ENCODE data around the gene NKX1-1.
"Not testable (repeated sequence)": the region's sequence is repeated elsewhere in the genome, so short reads cannot be mapped to it uniquely, and the experiment has no call there.

NKX1-1 gene

DNA sequence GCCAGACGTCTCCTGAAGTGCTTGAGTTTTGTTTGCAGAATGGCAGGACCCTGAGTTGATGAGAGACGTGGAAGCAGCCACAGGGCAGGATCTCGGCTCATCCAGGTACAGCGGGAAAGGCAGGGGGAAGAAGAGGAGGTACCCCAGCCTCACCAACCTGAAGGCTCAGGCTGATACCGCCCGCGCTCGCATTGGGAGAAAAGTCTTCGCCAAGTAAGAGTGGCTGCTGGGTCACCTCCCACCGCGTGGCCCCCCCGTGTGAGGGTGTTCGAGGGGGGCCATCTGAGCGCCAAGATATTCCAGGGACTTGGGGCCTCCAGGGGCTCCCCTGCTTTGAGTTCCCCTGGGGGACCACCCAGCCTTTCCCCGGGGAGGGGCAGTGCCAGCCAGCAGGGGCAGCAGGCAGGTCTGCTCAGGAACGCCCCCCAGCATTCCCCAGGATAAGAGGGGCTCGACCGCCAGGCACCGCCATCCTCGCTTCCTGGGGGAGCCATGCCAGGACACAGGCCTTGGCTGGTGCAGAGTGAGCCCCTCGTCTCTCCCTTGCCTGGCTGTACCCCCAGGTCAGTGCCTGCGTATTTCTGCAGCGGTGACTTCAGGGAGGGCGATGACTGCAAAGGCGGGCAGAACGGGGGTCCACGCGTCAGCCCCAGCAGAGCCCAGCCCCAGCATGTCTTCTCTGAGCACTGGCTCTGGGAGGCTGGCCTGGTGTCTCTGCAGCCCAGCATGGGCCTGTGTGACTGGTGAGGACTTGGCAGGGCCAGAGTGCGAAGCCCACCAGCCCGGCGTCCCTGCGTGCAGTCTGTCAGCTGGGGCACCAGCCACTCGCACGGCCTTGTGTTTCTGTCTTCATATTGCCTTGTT is 22.3 kb downstream of the NKX1-1 start:
- DNase-seq = no peak

DNA sequence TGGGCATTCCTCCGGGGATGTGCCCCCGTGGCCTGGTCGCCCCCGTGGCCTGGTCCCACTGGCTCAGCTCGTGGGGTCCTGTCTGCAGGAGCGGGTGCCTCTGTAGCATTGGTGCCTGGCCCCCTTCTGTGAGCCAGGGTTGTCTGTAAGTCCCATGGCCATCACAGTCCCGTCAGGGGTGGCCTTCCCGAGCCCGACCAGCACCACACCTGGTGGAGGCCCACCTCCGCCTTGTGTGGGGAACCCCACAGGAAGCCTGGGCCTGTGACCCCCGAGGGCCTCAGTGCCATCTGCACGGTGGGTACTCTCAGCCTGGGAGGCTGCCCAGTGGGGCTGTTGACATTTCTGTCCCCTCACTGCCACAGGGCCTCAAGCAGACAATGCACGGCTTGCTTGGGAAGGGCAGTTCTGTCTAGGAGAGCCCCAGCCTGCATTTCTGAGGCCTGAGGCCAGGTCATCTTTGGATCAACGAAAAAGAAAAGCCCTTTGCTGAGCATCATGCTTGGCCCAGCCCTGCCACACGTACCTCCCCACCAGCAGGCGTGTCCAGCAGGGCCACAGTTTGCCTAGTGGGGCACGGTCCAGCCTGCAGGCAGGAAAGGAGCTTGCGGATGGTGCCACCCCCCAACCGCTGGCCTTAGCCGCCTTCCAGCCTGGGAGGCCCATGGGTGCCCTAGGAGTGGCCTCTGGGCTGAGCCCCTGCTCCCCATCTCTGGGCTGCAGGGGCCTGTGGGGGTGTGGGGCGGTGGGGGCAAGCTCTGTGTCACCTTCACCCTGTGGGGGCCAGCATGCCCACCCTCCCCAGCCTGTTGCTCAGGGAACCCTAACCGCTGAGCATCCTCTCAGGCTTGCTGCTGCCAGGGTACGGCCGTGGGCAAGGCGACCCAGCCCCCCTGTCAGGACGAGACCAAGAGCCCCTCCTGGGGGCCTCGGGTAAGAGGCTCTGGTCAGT is 23.2 kb downstream of the NKX1-1 start:
- DNase-seq = no peak

- DNase-seq = no peak
Observed at GRCh38 chr4:1381944-1382541, 24.2 kb downstream of the NKX1-1 start.

DNA sequence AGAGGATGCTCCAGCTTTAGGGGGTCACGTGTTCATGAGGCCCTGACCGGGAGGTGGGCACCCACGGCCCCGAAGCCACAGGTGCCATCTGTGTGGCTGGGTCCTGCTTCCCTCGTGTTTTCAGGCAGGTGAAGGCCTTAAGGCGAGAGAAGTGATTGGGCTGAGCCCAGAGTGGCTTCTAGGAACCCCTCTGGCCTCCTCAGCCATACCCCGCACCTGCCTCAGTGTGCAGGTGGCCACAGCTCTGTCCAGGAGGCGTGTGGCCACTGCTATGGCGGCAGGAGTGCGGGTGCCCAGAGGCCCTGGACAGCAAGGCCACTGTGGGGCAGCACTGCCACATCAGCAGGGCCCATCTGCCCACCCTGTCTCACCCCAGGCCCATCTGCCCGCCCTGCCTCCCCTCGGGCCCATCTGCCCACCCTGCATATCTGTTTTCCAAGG is 25.0 kb downstream of the NKX1-1 start:
- DNase-seq = no peak

DNA sequence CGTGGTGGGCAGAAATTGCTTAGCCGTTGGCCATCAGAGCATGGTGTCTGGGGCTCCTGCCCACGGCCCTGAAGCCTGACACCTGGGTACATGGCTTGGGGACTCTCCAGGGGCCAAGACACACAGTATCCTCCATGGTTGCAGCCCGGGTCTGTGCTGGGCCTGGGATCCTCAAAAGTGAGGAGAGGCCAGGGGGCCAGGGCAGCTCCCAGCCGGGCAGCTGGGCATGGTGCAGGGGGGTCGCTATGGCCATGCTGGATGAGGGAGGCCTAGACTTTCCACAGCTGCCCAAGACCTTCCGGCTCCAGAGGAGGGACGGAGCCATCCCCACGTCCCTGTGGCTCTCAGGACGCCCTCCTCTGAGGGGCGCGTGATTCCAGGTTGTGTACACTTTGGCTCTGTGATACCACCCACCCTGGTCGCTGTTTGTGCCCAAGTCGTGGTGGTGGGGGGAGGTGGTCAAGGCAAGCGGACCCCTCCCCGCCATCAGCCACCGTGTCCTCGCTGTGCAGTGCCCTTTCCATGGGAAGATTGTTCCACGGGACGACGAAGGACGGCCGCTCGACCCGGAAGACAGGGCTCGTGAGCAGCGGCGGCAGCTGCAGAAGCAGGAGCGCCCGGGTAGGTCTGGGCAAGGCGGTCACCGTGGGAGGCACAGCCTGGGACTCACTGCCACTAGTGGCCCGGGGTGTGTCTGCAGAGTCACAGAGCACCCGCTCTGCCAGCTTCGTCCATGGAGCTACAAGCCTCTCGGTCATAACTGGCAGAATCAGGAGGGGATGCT is 25.7 kb downstream of the NKX1-1 start:
- DNase-seq = no peak

GRCh38 chr4:1379801-1380331 is 26.4 kb downstream of the NKX1-1 start:
- no peak for DNase-seq

- no peak for DNase-seq
Observed at GRCh38 chr4:1379351-1379781, 26.9 kb downstream of the NKX1-1 start.

DNA sequence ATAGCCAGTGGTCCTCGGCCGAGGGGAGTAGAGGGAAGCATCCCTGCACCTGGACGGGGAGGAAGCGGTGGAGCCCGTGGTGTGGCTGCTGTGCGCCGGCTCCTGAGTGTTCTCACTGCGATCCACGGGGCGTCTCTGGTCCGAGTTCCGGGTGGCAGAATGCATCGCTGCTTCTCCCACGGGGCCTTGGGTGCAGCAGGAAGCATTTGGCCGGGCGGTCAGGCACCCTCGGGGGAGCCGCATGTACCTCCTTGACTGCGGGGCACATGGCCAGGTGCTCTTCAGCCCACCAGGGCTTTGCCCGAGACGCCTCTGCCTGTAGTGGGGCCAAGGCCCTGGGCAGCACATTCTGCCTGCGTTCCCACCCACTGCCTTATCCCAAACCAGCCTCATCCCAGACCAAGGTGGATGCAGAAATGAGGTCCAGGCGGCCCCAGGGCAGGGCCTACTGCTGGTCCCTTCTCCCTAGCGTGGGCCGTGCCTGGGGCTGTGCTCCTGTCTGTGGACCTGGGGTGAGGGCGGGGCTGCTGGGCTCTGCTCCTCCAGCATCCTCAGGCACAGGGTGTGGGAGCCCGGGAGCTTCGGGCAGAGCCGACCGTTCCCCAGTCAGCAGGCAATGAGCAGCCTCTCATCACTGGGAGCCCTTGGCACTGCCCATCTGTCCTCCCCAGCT is 27.5 kb downstream of the NKX1-1 start:
- no peak for DNase-seq

GRCh38 chr4:1377606-1378261 is 28.5 kb downstream of the NKX1-1 start:
- no peak for DNase-seq

DNA sequence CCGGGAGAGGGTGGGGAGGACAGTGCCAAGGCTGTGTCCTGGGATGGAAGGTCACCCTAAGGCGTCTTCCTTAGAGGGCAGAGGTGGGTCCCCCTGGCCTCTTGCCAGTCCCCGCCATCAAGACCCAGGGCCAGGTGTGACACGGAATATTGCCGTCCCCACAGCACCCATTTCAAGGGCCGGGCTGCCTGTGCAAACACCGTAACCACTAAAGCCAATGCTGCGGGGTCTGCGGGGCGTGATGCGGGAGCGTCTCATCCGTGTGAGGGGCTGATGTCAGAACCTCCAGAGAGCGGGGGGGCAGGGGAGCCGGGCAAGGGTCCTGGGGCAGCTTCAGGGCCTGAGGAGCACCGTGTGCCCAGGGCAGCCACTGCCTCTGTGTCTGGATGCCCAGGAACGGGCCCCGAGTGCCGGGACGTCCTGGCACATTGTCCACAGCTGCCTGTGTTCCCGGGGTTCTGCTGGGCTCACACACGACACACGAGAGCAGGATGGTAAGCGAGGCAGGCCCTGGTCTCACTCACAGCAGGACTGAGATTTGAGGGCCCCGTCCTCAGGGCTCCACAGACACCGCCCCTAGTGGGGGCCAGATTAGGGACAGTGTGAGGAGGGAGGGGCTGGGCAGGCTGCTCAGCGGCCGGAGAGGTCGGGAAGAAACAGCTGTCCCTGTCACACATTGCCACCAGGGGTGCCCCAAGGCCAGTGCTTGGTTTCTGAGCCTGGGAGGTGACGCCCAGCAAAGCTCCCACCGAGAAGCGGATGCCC is 29.2 kb downstream of the NKX1-1 start:
- DNase-seq = no peak

- DNase-seq = no peak
Observed at GRCh38 chr4:1376391-1376840, 29.8 kb downstream of the NKX1-1 start.

DNA sequence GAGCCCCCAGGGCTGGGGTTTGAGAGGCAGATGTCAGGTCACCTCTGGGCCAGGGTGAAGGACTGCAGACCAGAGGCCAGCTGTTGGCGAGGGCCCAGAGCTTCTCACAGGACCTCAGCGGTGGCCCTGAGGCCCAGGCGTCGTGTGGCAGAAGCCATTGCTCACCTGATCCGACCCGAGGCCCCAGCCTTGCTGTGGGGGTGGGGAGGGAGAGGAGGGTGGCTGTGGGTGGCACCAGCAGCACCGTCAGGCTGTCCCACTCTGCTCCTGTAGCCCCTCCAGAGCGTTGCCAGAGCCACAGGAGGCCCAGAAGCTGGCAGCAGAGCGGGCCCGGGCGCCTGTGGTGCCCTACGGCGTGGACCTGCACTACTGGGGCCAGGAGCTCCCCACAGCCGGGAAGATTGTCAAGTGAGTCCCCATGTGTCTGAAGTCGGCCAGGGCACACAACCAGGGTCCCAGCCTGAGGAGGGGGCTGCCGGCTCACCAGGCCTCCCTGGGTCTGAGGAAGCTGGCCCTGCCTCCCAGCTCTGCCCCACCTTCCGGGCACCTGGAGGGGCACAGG is 30.4 kb downstream of the NKX1-1 start:
- no peak for DNase-seq

- DNase-seq = no peak
Observed at GRCh38 chr4:1375051-1375721, 31.1 kb downstream of the NKX1-1 start.

GRCh38 chr4:1374706-1375045 is 31.6 kb downstream of the NKX1-1 start:
- no peak for DNase-seq

DNA sequence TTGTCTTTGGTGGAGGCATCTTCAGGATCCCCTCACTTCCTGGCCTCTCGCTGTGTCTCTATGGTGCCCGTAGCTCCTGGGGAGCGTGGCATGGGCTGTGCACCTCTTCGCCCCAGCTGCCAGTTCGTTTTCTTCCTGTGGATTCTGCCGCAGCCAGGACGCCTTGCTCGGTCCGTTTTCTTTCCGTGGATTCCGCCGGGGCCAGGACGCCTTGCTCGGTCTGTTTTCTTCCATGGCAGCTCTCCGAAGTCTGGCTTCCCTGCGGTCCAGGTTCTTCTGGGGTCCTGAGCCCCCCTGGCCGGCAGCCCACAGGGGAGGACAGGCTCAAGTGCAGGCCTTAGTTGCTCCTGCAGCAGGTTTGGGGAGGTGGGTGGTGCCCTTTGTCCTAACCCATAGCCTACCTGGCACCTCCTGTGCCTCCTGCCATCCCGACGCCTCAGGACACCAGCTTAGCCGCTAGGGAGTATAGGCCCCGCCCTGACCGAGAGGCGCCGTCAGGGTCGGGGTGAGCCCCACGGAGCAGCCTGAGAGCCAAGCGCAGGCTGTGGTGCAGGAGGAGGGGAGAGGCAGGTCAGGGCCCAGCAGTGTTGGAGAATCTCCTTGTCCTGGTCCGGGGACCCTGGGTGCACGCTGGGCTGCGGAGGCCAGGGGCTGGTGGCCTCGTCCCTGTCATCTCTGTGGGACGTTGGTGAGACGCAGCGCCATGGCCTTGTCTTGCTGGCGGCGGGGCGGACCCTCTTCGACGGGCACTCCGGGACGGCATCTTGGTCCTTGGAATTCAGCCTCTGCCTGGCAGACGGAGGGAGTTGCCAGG is 32.1 kb downstream of the NKX1-1 start:
- no peak for DNase-seq

DNA sequence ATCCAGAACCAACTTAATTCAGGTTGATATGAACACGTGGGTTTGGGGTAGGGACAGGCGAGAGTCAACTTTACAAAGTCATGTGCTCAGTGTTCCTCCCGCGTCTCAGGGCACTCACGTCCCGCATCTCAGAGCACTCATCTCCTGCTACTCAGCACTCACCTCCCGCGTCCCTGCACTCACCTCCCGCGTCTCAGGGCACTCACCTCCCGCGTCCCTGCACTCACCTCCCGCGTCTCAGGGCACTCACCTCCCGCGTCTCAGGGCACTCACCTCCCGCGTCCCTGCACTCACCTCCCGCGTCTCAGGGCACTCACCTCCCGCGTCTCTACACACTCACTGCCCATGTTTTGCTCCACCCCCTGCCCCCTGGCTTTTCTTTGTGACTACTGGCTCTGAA is 33.7 kb downstream of the NKX1-1 start:
- DNase-seq = not testable (repeated sequence)

DNA sequence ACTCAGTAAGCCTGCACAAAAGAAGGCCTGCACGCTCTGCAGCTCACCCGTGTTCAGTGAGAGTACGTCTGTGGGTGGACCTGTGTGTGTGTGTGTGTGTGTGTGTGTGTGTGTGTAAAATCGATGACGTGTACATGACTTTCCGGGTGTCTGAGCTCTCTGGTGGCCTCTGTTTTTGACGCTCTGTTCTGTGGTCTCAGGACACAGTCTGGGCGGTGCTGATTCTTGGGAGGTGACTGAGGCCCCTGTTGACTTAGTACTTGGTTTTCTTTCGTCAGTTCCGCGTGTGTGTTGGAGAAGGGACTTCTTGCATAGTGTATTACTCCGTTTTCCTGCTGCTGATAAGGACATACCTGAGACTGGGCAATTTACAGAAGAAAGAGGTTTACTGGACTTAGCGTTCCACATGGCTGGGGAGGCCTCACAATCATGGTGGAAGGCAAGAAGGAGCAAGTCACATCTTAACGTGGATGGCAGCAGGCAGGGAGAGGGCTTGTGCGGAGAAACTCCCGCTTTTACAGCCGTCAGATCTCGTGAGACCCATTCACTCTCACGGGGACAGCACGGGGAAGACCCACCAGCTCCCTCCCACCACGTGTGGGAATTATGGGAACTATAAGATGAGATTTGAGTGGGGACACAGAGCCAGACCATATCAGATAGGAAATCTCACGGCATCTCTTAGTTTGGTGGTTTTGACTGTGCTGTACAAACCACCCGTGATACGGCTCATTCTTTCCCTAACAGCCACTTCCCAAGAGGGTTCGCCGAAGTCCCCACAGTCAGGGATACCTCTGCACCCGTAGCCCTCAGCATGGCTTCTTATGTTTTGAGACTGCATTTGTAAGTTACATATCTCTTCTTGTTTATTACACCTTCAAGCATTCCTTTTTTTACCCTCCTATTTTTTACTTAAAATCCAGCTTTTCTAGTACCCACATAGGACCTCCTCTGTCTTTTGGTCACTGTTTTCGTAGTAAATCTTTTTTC is 34.8 kb downstream of the NKX1-1 start:
- DNase-seq = no peak

Measured in midbrain (tissue), 1 donor.